A549 (cell line): ENCODE data around the gene CAMTA1. TPM values are rescaled to one million over a fixed set of nuclear protein-coding genes. Genes with fewer than 3 reads are reported as not detected.

Experiments used
- ATAC-seq, 2 experiments: fragments of 200-7000 bp in 1 of 2; fragments of >200 bp in 1 of 2; cut with Nextera tagmentation in 1 of 2; cut with Tn5 transposase in 1 of 2; 3 replicates each; pipeline versions ENCODE4 v1.8.0 to v1.9.1; 2018 to 2020; ENCODE audit warnings: mild to moderate bottlenecking in 1 of 2, moderate library complexity in 1 of 2
- CTCF ChIA-PET: fragments of 300-600 bp; sonication (Branson Sonifier 250); formaldehyde crosslinking; extraction: SDS; loops from one replicate; lab custom pipeline; 2021; ENCODE audit warnings: antibody characterized with exemption, inconsistent platforms; lab: Yijun Ruan, JAX
- POLR2A ChIA-PET: fragments of 350-600 bp; formaldehyde crosslinking; extraction: SDS; loops from one replicate; lab custom pipeline; 2021; ENCODE audit warnings: antibody characterized with exemption, inconsistent platforms; lab: Yijun Ruan, JAX
- DNase-seq, 2 experiments: peaks; one replicate each; pipeline versions ENCODE4 v3.0.0 to v3.0.0-alpha.2; 2011 to 2016; ENCODE audit warnings: low read depth in 1 of 2, low spot score in 1 of 2
- FAIRE-seq: peaks from 2 replicates; lab custom pipeline; 2011; peaks lifted over from hg19 to GRCh38; lab: Jason Lieb, UNC
- H3K27ac ChIP-seq, 2 experiments: fragments of >200 bp; sonication (Bioruptor Twin); formaldehyde crosslinking; 3 replicates each; pipeline ENCODE4 v1.5.1; 2016 to 2017
- H3K4me1 ChIP-seq: fragments of >200 bp; sonication (Bioruptor Twin); formaldehyde crosslinking; 3 replicates; pipeline ENCODE4 v1.6.1; 2016
- H3K4me2 ChIP-seq: fragments of >200 bp; sonication (Bioruptor Twin); formaldehyde crosslinking; 3 replicates; pipeline ENCODE4 v1.6.1; 2016
- H3K4me3 ChIP-seq: fragments of >200 bp; sonication (Bioruptor Twin); formaldehyde crosslinking; 3 replicates; pipeline ENCODE4 v1.5.1; 2016
- H3K9me3 ChIP-seq: fragments of >200 bp; sonication (Bioruptor Twin); formaldehyde crosslinking; 3 replicates; pipeline ENCODE4 v1.6.1; 2016
- CBX2 ChIP-seq: fragments of 200-600 bp; sonication (generic); IDR thresholded peaks from 2 replicates; pipeline ENCODE4 v1.6.1; 2016; ENCODE audit warnings: low read depth, mild to moderate bottlenecking, borderline replicate concordance
- CHD2 ChIP-seq: fragments of 150-350 bp; IDR thresholded peaks from 2 replicates; pipeline ENCODE4 v1.6.1; 2014; ENCODE audit warnings: low read length; ENCODE audit not compliant: partially characterized antibody
- CHD4 ChIP-seq: fragments of 200-600 bp; sonication (generic); IDR thresholded peaks from 2 replicates; pipeline ENCODE4 v1.6.1; 2016; ENCODE audit warnings: antibody characterized with exemption, mild to moderate bottlenecking, borderline replicate concordance
- EHF ChIP-seq: fragments of 250-450 bp; sonication (Bioruptor Pico); IDR thresholded peaks from 2 replicates; pipeline ENCODE4 v1.5.0; 2020; ENCODE audit warnings: mild to moderate bottlenecking
- ESRRA ChIP-seq: fragments of 150-350 bp; IDR thresholded peaks from 2 replicates; pipeline ENCODE4 v1.6.1; 2014; ENCODE audit warnings: mild to moderate bottlenecking, low read length, borderline replicate concordance
- FOXS1 ChIP-seq: fragments of 250-450 bp; sonication (Bioruptor Pico); IDR thresholded peaks from 2 replicates; pipeline ENCODE4 v1.5.0; 2020; ENCODE audit warnings: mild to moderate bottlenecking, moderate library complexity
- GATA3 ChIP-seq: IDR thresholded peaks from 2 replicates; pipeline ENCODE4 v1.6.1; 2012; ENCODE audit warnings: borderline replicate concordance
- HDAC2 ChIP-seq: fragments of 200-600 bp; sonication (generic); IDR thresholded peaks from 2 replicates; pipeline ENCODE4 v1.6.1; 2016
- HEYL ChIP-seq: fragments of 250-450 bp; sonication (Bioruptor Pico); IDR thresholded peaks from 2 replicates; pipeline ENCODE4 v1.8.0; 2021; ENCODE audit warnings: mild to moderate bottlenecking, moderate library complexity
- HOXA7 ChIP-seq: fragments of 250-450 bp; sonication (Bioruptor Pico); IDR thresholded peaks from 2 replicates; pipeline ENCODE4 v1.5.0; 2020; ENCODE audit warnings: mild to moderate bottlenecking, moderate library complexity
- KDM5A ChIP-seq: fragments of 200-600 bp; sonication (generic); IDR thresholded peaks from 2 replicates; pipeline ENCODE4 v1.6.1; 2016; ENCODE audit warnings: antibody characterized with exemption, mild to moderate bottlenecking
- MAZ ChIP-seq: fragments of 150-350 bp; IDR thresholded peaks from 2 replicates; pipeline ENCODE4 v1.6.1; 2014; ENCODE audit warnings: antibody characterized with exemption, low read depth, low read length, borderline replicate concordance
- NFE2L2 ChIP-seq: fragments of 150-350 bp; conservative IDR thresholded peaks from 2 replicates; pipeline ENCODE4 v1.6.1; 2014; ENCODE audit warnings: low read length
- NPAS2 ChIP-seq: fragments of 250-450 bp; sonication (Bioruptor Pico); IDR thresholded peaks from 2 replicates; pipeline ENCODE4 v1.8.0; 2022; ENCODE audit warnings: mild to moderate bottlenecking, moderate library complexity, borderline replicate concordance
- RAD21 ChIP-seq, 2 experiments: fragments of >200 bp in 1 of 2; sonication (Bioruptor Twin) in 1 of 2; formaldehyde crosslinking in 1 of 2; IDR thresholded peaks in 1 of 2; conservative IDR thresholded peaks in 1 of 2; 2 replicates in 1 of 2; 3 replicates in 1 of 2; pipeline ENCODE4 v1.6.1; 2012 to 2018; ENCODE audit warnings: inconsistent platforms in 1 of 2
- RARB ChIP-seq: fragments of 250-450 bp; sonication (Bioruptor Pico); IDR thresholded peaks from 2 replicates; pipeline ENCODE4 v1.8.0; 2021; ENCODE audit warnings: mild to moderate bottlenecking, moderate library complexity
- RCOR1 ChIP-seq: fragments of 150-350 bp; IDR thresholded peaks from 2 replicates; pipeline ENCODE4 v1.6.1; 2014; ENCODE audit warnings: antibody characterized with exemption, low read length, low read depth
- RFX5 ChIP-seq: fragments of 450-650 bp; IDR thresholded peaks from 2 replicates; pipeline ENCODE4 v1.7.1; 2014; ENCODE audit warnings: antibody characterized with exemption, mild to moderate bottlenecking, moderate library complexity
- ZNF302 ChIP-seq: fragments of 250-450 bp; sonication (Bioruptor Pico); IDR thresholded peaks from 2 replicates; pipeline ENCODE4 v1.9.0; 2021; ENCODE audit warnings: inconsistent platforms, mild to moderate bottlenecking, moderate library complexity
- ZSCAN20 ChIP-seq: fragments of 250-450 bp; sonication (Bioruptor Pico); IDR thresholded peaks from 2 replicates; pipeline ENCODE4 v1.8.0; 2022; ENCODE audit warnings: mild to moderate bottlenecking, moderate library complexity
- WGBS: methylation state at CpG from one replicate; pipeline ENCODE4 v1.1.6; 2017; ENCODE audit errors: missing lambda C conversion rate; 5-methylcytosine and 5-hydroxymethylcytosine counted together
- polyA plus RNA-seq, 4 experiments: library from polyadenylated mRNA; depleted of rRNA in 3 of 4; stranded (reverse); fragments of >200 nt; fragmentation: RNase III in 1 of 4; extraction: RNeasy Plus Mini Kit Qiagen cat#74134 plus additional on column Dnase treatment in 1 of 4; gene quantifications; 2 replicates in 3 of 4; 3 replicates in 1 of 4; pipeline ENCODE4 v1.2.3, GENCODE V29; 2011 to 2017
- TF ChIP-seq, protein P1 (sequence below): fragments of >200 bp; sonication (Bioruptor Twin); formaldehyde crosslinking; IDR thresholded peaks from 3 replicates; pipeline ENCODE4 v1.6.1; 2016
- TF ChIP-seq, protein P2 (sequence below): IDR thresholded peaks from 2 replicates; pipeline ENCODE4 v1.6.1; 2012
- TF ChIP-seq, protein P3 (sequence below): fragments of >200 bp; sonication (Bioruptor Twin); formaldehyde crosslinking; IDR thresholded peaks from 2 replicates; pipeline ENCODE4 v1.6.1; 2016
- TF ChIP-seq, protein P4 (sequence below): IDR thresholded peaks from 2 replicates; pipeline ENCODE4 v1.6.1; 2012

The CAMTA1 gene
- polyA plus RNA-seq, 2 of the 4 experiments (the other 2 are of a cell fraction): 58.8 to 75.0 TPM

DNA sequence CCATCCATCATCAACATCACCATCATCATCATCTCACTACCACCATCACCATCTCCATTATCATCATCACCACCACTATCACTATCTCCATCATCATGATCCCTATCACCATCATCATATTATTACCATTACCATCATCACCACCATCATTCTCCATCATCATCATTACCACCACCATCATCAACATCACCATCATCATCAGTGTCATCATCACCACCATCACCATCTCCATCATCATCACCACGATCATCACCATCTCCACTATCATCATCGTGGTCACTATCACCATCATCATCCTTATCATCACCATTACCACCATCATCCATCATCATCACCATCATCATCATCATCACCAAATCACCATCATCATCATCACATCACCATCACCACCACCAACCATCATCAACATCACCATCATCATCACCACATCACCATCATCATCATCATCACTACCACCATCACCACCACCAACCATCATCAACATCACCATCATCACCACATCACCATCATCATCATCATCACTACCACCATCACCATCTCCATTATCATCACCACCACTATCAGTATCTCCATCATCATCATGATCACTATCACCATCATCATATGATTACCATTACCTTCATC is 783.8 kb downstream of the CAMTA1 start:
- CTCF ChIA-PET: no interaction called here
- Histone ChIP-seq H3K4me2 (no peak overlapping the region), H3K27ac (no peak overlapping the region), H3K9me3 (no peaks in the 10 kb centered on the region), H3K4me3 (no peak overlapping the region), H3K4me1 (no peaks in the 10 kb centered on the region)
- POLR2A ChIA-PET: no interaction called here
- no peak for FAIRE-seq
- whole genome bisulfite sequencing: 0% methylated on average over 2 of the region's 2 CpGs
- no peak for DNase-seq
- no peak for ATAC-seq
- no peak for TF ChIP-seq RARB (CRISPR knock-in tag)
- no peak for TF ChIP-seq KDM5A
- no peak for TF ChIP-seq EHF (CRISPR knock-in tag)
- TF ChIP-seq ZNF302 (CRISPR knock-in tag): no peak
- TF ChIP-seq, protein P1, sequence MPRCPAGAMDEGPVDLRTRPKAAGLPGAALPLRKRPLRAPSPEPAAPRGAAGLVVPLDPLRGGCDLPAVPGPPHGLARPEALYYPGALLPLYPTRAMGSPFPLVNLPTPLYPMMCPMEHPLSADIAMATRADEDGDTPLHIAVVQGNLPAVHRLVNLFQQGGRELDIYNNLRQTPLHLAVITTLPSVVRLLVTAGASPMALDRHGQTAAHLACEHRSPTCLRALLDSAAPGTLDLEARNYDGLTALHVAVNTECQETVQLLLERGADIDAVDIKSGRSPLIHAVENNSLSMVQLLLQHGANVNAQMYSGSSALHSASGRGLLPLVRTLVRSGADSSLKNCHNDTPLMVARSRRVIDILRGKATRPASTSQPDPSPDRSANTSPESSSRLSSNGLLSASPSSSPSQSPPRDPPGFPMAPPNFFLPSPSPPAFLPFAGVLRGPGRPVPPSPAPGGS: no peak
- TF ChIP-seq, protein P2, sequence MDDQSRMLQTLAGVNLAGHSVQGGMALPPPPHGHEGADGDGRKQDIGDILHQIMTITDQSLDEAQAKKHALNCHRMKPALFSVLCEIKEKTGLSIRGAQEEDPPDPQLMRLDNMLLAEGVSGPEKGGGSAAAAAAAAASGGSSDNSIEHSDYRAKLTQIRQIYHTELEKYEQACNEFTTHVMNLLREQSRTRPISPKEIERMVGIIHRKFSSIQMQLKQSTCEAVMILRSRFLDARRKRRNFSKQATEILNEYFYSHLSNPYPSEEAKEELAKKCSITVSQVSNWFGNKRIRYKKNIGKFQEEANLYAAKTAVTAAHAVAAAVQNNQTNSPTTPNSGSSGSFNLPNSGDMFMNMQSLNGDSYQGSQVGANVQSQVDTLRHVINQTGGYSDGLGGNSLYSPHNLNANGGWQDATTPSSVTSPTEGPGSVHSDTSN: no peak
- TF ChIP-seq ESRRA: no peak
- TF ChIP-seq RAD21 (conservative IDR thresholded peaks at IDR 0.05 in 1 of 2, IDR thresholded peaks at IDR 0.05 in 1 of 2): no peak
- TF ChIP-seq HDAC2: no peak
- no peak for TF ChIP-seq FOXS1 (CRISPR knock-in tag)
- TF ChIP-seq, protein P3, sequence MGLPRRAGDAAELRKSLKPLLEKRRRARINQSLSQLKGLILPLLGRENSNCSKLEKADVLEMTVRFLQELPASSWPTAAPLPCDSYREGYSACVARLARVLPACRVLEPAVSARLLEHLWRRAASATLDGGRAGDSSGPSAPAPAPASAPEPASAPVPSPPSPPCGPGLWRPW: no peak
- no peak for TF ChIP-seq HEYL (CRISPR knock-in tag)
- no peak for TF ChIP-seq CHD2
- TF ChIP-seq GATA3: no peak
- no peak for TF ChIP-seq NPAS2 (CRISPR knock-in tag)
- TF ChIP-seq, protein P4, sequence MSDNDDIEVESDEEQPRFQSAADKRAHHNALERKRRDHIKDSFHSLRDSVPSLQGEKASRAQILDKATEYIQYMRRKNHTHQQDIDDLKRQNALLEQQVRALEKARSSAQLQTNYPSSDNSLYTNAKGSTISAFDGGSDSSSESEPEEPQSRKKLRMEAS: no peak

DNA sequence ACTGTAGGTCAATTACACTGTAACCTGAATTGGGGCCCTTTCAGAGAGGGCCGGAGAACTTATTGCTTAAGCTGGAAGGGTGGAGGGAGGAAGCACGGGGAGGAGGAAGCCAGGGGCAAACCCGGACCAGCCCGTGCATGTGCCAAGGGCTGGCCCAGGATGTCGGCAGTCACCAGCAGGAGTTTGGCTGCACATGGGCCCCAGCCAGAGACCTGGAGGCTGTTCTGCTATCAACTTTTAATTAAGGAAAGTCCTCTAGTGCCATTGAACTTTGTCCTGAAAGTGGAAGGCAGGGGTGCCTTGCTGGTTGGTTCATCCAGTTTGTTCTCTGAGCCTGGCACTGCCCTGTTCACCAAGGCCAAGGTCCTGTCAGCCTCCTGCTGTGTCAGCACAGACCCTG is 785.1 kb downstream of the CAMTA1 start:
- no peak overlapping the region for H3K4me3 ChIP-seq
- ChIA-PET CTCF (no interaction called here), POLR2A (no interaction called here)
- DNase-seq: no peak
- ATAC-seq: no peak
- 65% methylated on average over 5 of the region's 5 CpGs for WGBS
- TF ChIP-seq KDM5A: no peak
- no peak for TF ChIP-seq RFX5
- TF ChIP-seq HDAC2: no peak
- TF ChIP-seq, protein P3: no peak
- no peak for TF ChIP-seq CHD2
- TF ChIP-seq FOXS1 (CRISPR knock-in tag): no peak
- no peak for TF ChIP-seq HOXA7
- TF ChIP-seq RCOR1: no peak
- no peak for TF ChIP-seq NFE2L2
- no peak for TF ChIP-seq CHD4
- no peak for TF ChIP-seq CBX2
- TF ChIP-seq NPAS2 (CRISPR knock-in tag): no peak
- no peak for TF ChIP-seq MAZ
- TF ChIP-seq ZSCAN20: no peak
- H3K9me3 ChIP-seq: no peaks in the 10 kb centered on the region
- no peak overlapping the region for H3K27ac ChIP-seq
- no peak for FAIRE-seq
- H3K4me1 ChIP-seq: no peaks in the 10 kb centered on the region
- H3K4me2 ChIP-seq: no peak overlapping the region
